ENCODE data around the gene RAD9A. TPM values are rescaled to one million over a fixed set of nuclear protein-coding genes. Genes with fewer than 3 reads are reported as not detected.

The RAD9A gene
- total and polyA plus RNA-seq, 2 experiments from 2014 or later, result 13.9 to 17.0 TPM

GRCh38 chr11:67352546-67353316 is 39.1 kb upstream of the RAD9A start:
- H3K4me2 ChIP-seq, result peak overlapping the region; percentile 98
- peak; percentile 55 for DNase-seq (ENCODE audit: low spot score)
- no peaks in the 10 kb centered on the region for H3K36me3 Mint-ChIP-seq (ENCODE audit: low read depth)
- H3K4me3 ChIP-seq, result peak overlapping the region; percentile 95
- H3K36me3 ChIP-seq (ENCODE audit: insufficient read depth), result no peaks in the 10 kb centered on the region
- H3K9me3 Mint-ChIP-seq, result no peaks in the 10 kb centered on the region; the same call in 2 of the 3 replicates
- H3K79me2 ChIP-seq (replicated peaks; ENCODE audit: insufficient read depth), result no peaks in the 10 kb centered on the region
- no peaks in the 10 kb centered on the region for H3K9me2 ChIP-seq (ENCODE audit: insufficient read depth)
- 0 out of 2 replicates have a peak, but pooled peaks cover 14% of the 10 kb centered on the region for H3F3A ChIP-seq (replicated peaks; ENCODE audit: low read depth)
- H3K4me3 Mint-ChIP-seq, result peak overlapping the region; percentile 87
- peaks cover 9% of the 10 kb centered on the region for H3K4me1 ChIP-seq (ENCODE audit: insufficient read depth)
- H3K27me3 Mint-ChIP-seq (ENCODE audit: insufficient read depth, low read depth, poor library complexity), result peaks cover 25% of the 10 kb centered on the region
- H4K20me1 ChIP-seq (replicated peaks; ENCODE audit: insufficient read depth), result no peaks in the 10 kb centered on the region; the same call in 1 of the 2 replicates
- H3K27ac Mint-ChIP-seq, result peak overlapping the region; percentile 90
- ATAC-seq, result peak; percentile 10
- H3K4me1 Mint-ChIP-seq, result peaks cover 33% of the 10 kb centered on the region
- peak overlapping the region; percentile 97 for H3K27ac ChIP-seq (ENCODE audit: low read depth)
- peak overlapping the region; percentile 96; the same call in 1 of the 2 replicates for H2AFZ ChIP-seq
- H3K27me3 ChIP-seq (ENCODE audit: insufficient read depth), result no peaks in the 10 kb centered on the region; the same call in 1 of the 2 replicates
- TF ChIP-seq CREB1 (CRISPR knock-in tag; IDR thresholded peaks at IDR 0.05; ENCODE audit: low read depth) (no peak), JUNB (IDR thresholded peaks at IDR 0.05; ENCODE audit: unreplicated experiment) (no peak), ZNF114 (CRISPR knock-in tag; IDR thresholded peaks at IDR 0.05) (no peak), ZNF462 (CRISPR knock-in tag; IDR thresholded peaks at IDR 0.05) (no peak), ETS1 (IDR thresholded peaks at IDR 0.05) (no peak), REST (IDR thresholded peaks at IDR 0.05; ENCODE audit: unreplicated experiment) (no peak), CTCF (conservative IDR thresholded peaks at IDR 0.05; ENCODE audit: low read depth in 2 of 2) (no peak), POLR2AphosphoS5 (IDR thresholded peaks at IDR 0.05; ENCODE audit: low read depth) (no peak), NANOG (IDR thresholded peaks at IDR 0.05; ENCODE audit: borderline replicate concordance) (no peak), ZNF331 (CRISPR knock-in tag; IDR thresholded peaks at IDR 0.05; ENCODE audit: low read depth) (no peak), EZH2 (IDR thresholded peaks at IDR 0.05; ENCODE audit: low read depth, unreplicated experiment) (no peak), EZH2phosphoT487 (IDR thresholded peaks at IDR 0.05; ENCODE audit: unreplicated experiment) (no peak), STAT1 (IDR thresholded peaks at IDR 0.05; ENCODE audit: unreplicated experiment) (no peak)

Measured in GM23338 (cell line).